DOHH2 (cell line): ENCODE data around the gene CLMN.

ENCODE experiments used
- H3F3A ChIP-seq: fragments of 200-600 bp; sonication (generic), shearing (Covaris generic); 2 replicates; pipeline ENCODE4 v1.6.0; 2016; ENCODE audit warnings: antibody characterized with exemption, mild to moderate bottlenecking; ENCODE audit not compliant: control insufficient read depth, insufficient read depth
- H3K27ac ChIP-seq: fragments of 200-600 bp; sonication (generic); 2 replicates; pipeline ENCODE4 v1.5.1; 2014; ENCODE audit warnings: low read depth, mild to moderate bottlenecking, low read length, moderate library complexity
- H3K27me3 ChIP-seq: fragments of 200-600 bp; sonication (generic); 2 replicates; pipeline ENCODE4 v1.6.1; 2014; ENCODE audit warnings: mild to moderate bottlenecking, low read length, mixed read lengths; ENCODE audit not compliant: control insufficient read depth
- H3K36me3 ChIP-seq: fragments of 200-600 bp; sonication (generic); 2 replicates; pipeline ENCODE4 v1.6.1; 2014; ENCODE audit warnings: mild to moderate bottlenecking, low read length, moderate library complexity, mixed read lengths; ENCODE audit not compliant: control insufficient read depth
- H3K4me1 ChIP-seq: fragments of 200-600 bp; sonication (generic); 2 replicates; pipeline ENCODE4 v1.6.1; 2014; ENCODE audit warnings: mild to moderate bottlenecking, low read length, mixed read lengths; ENCODE audit not compliant: control insufficient read depth
- H3K4me2 ChIP-seq: fragments of 200-600 bp; sonication (generic); 2 replicates; pipeline ENCODE4 v1.6.0; 2014; ENCODE audit warnings: mild to moderate bottlenecking, low read length, moderate library complexity
- H3K4me3 ChIP-seq: fragments of 200-600 bp; sonication (generic); 2 replicates; pipeline ENCODE4 v1.5.1; 2014; ENCODE audit warnings: mild to moderate bottlenecking, low read length, mixed read lengths
- H3K79me2 ChIP-seq: fragments of 200-600 bp; sonication (generic); 2 replicates; pipeline ENCODE4 v1.6.1; 2014; ENCODE audit warnings: mild to moderate bottlenecking, low read length, mixed read lengths; ENCODE audit not compliant: control insufficient read depth
- H3K9me2 ChIP-seq: fragments of 200-600 bp; sonication (generic); replicated peaks from 2 replicates; pipeline ENCODE4 v1.6.1; 2014; ENCODE audit warnings: mild to moderate bottlenecking, low read length, mixed read lengths; ENCODE audit not compliant: control insufficient read depth
- H3K9me3 ChIP-seq: fragments of 200-600 bp; sonication (generic); 2 replicates; pipeline ENCODE4 v1.6.1; 2014; ENCODE audit warnings: antibody characterized with exemption, low read length, mixed read lengths; ENCODE audit not compliant: control insufficient read depth, insufficient read depth
- H4K20me1 ChIP-seq: fragments of 200-600 bp; sonication (generic); 2 replicates; pipeline ENCODE4 v1.6.0; 2014; ENCODE audit warnings: low read depth, mild to moderate bottlenecking, antibody characterized with exemption, low read length, moderate library complexity; ENCODE audit not compliant: control insufficient read depth, insufficient read depth
- EZH2phosphoT487 ChIP-seq: fragments of 200-600 bp; sonication (generic); IDR thresholded peaks from 2 replicates; pipeline ENCODE4 v1.6.1; 2017; ENCODE audit warnings: borderline replicate concordance, mild to moderate bottlenecking, antibody characterized with exemption, low read length, moderate library complexity, mixed read lengths
- TF ChIP-seq, protein P1 (sequence below): fragments of 200-600 bp; sonication (generic); IDR thresholded peaks from one replicate; pipeline ENCODE4 v1.5.1; 2014; ENCODE audit warnings: antibody characterized with exemption, mild to moderate bottlenecking, low read depth, low read length; ENCODE audit not compliant: poor library complexity, severe bottlenecking

CLMN gene

DNA sequence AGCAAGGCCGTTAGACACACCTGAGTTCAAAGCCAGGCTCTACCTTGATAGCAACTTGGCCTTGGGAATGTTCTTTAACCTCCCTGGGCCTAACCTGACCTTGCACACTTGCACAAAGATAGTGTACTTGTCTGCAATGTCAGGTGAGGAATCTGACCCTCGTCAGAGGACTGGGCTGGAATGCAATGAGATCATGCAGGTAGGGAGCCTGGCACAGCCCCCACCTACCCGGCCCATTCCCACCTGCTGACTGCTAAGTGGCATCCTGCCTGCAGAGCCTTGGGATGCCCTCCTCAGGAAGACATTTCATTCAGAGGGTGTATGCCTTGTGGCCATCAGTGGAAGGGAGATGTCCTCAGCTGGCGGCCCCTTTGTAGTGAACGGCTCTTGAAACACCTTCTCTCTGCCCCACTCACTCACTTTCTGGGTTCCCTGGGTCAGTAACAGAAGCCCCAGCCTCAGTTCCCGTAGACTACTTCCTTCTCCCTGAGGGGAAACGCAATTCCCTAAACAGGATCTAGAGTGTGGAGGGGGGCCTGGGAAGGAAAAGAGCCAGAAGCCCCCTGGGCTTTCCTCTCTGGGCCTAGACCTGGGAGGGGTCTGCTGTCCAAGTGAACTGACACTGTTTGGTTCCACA, 94.3 kb downstream of the CLMN start:
- Histone ChIP-seq H3K4me3 (no peak overlapping the region), H3K9me2 (no peaks in the 10 kb centered on the region), H3K27me3 (peaks cover 7% of the 10 kb centered on the region), H3K27ac (no peak overlapping the region), H4K20me1 (no peaks in the 10 kb centered on the region), H3K36me3 (no peaks in the 10 kb centered on the region), H3K9me3 (no peaks in the 10 kb centered on the region), H3F3A (no peaks in the 10 kb centered on the region), H3K4me2 (no peak overlapping the region), H3K4me1 (no peaks in the 10 kb centered on the region), H3K79me2 (no peaks in the 10 kb centered on the region)
- TF ChIP-seq, protein P1, sequence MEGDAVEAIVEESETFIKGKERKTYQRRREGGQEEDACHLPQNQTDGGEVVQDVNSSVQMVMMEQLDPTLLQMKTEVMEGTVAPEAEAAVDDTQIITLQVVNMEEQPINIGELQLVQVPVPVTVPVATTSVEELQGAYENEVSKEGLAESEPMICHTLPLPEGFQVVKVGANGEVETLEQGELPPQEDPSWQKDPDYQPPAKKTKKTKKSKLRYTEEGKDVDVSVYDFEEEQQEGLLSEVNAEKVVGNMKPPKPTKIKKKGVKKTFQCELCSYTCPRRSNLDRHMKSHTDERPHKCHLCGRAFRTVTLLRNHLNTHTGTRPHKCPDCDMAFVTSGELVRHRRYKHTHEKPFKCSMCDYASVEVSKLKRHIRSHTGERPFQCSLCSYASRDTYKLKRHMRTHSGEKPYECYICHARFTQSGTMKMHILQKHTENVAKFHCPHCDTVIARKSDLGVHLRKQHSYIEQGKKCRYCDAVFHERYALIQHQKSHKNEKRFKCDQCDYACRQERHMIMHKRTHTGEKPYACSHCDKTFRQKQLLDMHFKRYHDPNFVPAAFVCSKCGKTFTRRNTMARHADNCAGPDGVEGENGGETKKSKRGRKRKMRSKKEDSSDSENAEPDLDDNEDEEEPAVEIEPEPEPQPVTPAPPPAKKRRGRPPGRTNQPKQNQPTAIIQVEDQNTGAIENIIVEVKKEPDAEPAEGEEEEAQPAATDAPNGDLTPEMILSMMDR = no peak
- no peak for TF ChIP-seq EZH2phosphoT487

DNA sequence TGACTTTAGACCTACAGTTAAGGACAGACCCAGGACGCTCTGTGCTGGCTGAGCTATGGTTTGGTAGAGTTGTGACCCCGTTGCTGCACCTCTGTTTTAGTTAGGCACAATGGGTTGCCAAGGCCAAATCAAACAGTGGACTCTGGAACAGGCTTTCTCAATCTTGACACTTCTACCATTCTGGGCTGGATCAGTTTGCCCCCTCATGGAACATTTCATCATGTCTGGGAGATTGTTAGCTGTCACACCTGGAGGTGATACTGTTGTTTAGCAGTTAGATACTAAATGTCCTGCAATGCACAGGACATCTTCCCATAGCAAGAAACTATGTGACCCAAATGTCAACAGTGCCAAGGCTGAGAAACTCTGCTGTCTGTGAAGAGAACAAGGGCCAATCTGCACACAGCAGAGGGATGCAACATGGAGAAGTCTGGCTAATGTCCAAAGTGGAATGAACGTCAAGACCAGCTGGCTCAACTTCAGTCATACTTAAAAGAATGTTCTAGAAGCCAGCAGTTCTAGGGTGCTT, 96.8 kb downstream of the CLMN start:
- no peaks in the 10 kb centered on the region for H4K20me1 ChIP-seq
- TF ChIP-seq EZH2phosphoT487 = no peak
- TF ChIP-seq, protein P1 = no peak
- no peaks in the 10 kb centered on the region for H3K36me3 ChIP-seq
- no peaks in the 10 kb centered on the region for H3K9me3 ChIP-seq
- no peaks in the 10 kb centered on the region for H3K9me2 ChIP-seq
- no peaks in the 10 kb centered on the region for H3K27me3 ChIP-seq
- no peaks in the 10 kb centered on the region for H3K79me2 ChIP-seq
- no peak overlapping the region for H3K4me3 ChIP-seq
- no peak overlapping the region for H3K27ac ChIP-seq
- no peaks in the 10 kb centered on the region for H3K4me1 ChIP-seq
- no peak overlapping the region for H3K4me2 ChIP-seq
- H3F3A ChIP-seq = no peaks in the 10 kb centered on the region

DNA sequence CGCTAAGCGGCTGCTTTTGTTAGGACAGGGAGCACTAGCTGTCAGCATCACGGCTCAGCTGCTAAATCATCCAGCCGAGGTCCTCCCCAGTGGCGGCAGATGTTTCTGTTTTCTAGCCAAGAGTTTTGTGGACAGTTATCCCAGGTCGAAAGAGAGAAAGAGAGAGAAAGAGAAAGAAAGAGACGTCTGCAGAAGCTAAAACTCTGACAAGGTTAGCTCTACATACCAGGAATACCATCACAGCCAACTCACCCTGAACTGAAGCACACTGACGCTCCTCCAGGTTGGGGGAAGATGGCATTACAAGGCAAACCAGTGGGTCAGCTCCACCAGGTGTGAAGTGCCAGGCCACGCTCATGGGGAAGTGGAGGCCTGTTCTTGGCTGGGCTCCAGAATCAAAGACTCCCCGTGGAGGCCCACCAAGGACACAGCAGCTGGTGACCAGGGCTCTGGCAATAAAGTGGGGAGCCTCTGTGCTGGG, 97.5 kb downstream of the CLMN start:
- no peaks in the 10 kb centered on the region for H3K9me3 ChIP-seq
- no peaks in the 10 kb centered on the region for H3K27me3 ChIP-seq
- H3K79me2 ChIP-seq = no peaks in the 10 kb centered on the region
- no peak overlapping the region for H3K27ac ChIP-seq
- no peaks in the 10 kb centered on the region for H3K9me2 ChIP-seq
- H3K4me2 ChIP-seq = no peak overlapping the region
- TF ChIP-seq, protein P1 = no peak
- TF ChIP-seq EZH2phosphoT487 = no peak
- no peaks in the 10 kb centered on the region for H4K20me1 ChIP-seq
- no peaks in the 10 kb centered on the region for H3K36me3 ChIP-seq
- no peaks in the 10 kb centered on the region for H3K4me1 ChIP-seq
- no peak overlapping the region for H3K4me3 ChIP-seq
- H3F3A ChIP-seq = no peaks in the 10 kb centered on the region
